ENCODE measurements around the gene INKA1.

INKA1 gene

GRCh38 chr3:49841806-49842205 lies 38.7 kb downstream of the INKA1 start:
- DNase-seq (ENCODE audit: low read depth), result no peak
- no peak overlapping the region for H3K4me3 ChIP-seq (replicated peaks; ENCODE audit: low read depth, low read length)
- TF ChIP-seq CTCF (IDR thresholded peaks at IDR 0.05; ENCODE audit: low read length, missing control alignments), result no peak

GRCh38 chr3:49842843-49843517 lies 39.9 kb downstream of the INKA1 start:
- no peak overlapping the region for H3K4me3 ChIP-seq (replicated peaks; ENCODE audit: low read depth, low read length)
- no peak for DNase-seq (ENCODE audit: low read depth)
- TF ChIP-seq CTCF (IDR thresholded peaks at IDR 0.05; ENCODE audit: low read length, missing control alignments), result no peak

DNA sequence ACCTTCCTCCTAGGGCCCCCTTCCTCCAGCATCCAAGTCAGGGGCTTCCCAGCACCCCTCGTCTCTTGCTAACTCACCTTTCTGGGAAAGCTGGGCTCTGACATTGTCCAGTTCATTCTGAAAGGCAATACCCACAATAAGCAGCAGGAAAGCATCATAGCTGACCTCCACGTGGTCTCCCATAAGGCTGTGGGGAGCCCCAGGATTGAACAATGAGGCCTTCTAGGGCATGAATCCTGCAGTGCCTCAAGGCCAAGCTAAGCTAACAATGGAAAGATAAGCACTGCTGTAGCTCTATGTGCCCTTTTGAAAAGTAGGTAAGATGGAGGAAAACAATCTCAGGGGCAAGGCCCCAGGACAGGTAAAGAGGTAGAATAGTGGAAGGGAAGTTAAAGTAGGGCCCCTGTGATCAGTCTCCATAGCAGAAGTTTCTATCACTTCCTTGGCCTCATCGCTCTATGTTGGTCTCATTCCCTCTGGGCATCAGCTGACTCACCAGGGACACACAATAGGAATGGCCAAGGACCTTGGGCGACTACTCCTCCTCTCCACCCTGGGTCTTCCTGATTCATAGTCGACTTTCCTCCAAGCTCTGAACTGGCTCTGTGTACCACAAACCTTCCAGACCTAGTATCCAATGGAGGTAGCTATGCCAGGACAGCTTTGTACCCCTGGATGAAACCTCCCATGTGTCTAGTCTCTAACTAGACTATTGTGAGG lies 41.6 kb downstream of the INKA1 start:
- no peak overlapping the region for H3K4me3 ChIP-seq (replicated peaks; ENCODE audit: low read depth, low read length)
- no peak for DNase-seq (ENCODE audit: low read depth)
- TF ChIP-seq CTCF (IDR thresholded peaks at IDR 0.05; ENCODE audit: low read length, missing control alignments), result no peak

- TF ChIP-seq CTCF (IDR thresholded peaks at IDR 0.05; ENCODE audit: low read length, missing control alignments), result no peak
- no peak overlapping the region for H3K4me3 ChIP-seq (replicated peaks; ENCODE audit: low read depth, low read length)
- no peak for DNase-seq (ENCODE audit: low read depth)
These were observed 42.6 kb downstream of the INKA1 start for GRCh38 chr3:49845694-49846093.
